ENCODE measurements around the gene STUB1.

GRCh38 chr16:680625-680945 is 375 bp downstream of the STUB1 start:
- TF ChIP-seq, protein P1, sequence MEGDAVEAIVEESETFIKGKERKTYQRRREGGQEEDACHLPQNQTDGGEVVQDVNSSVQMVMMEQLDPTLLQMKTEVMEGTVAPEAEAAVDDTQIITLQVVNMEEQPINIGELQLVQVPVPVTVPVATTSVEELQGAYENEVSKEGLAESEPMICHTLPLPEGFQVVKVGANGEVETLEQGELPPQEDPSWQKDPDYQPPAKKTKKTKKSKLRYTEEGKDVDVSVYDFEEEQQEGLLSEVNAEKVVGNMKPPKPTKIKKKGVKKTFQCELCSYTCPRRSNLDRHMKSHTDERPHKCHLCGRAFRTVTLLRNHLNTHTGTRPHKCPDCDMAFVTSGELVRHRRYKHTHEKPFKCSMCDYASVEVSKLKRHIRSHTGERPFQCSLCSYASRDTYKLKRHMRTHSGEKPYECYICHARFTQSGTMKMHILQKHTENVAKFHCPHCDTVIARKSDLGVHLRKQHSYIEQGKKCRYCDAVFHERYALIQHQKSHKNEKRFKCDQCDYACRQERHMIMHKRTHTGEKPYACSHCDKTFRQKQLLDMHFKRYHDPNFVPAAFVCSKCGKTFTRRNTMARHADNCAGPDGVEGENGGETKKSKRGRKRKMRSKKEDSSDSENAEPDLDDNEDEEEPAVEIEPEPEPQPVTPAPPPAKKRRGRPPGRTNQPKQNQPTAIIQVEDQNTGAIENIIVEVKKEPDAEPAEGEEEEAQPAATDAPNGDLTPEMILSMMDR (IDR thresholded peaks at IDR 0.05; ENCODE audit: borderline replicate concordance, extremely low read depth, low read length, poor library complexity, severe bottlenecking): no peak
- no peak for TF ChIP-seq EZH2 (IDR thresholded peaks at IDR 0.05; ENCODE audit: borderline replicate concordance, low read depth, low read length, severe bottlenecking)

All from DND-41 (cell line).